ENCODE data around the gene GNB1L. TPM values are rescaled to one million over a fixed set of nuclear protein-coding genes. Genes with fewer than 3 reads are reported as not detected.

The GNB1L gene
- total RNA-seq, 2 donors from 2014 or later = 2.6 to 4.7 TPM

DNA sequence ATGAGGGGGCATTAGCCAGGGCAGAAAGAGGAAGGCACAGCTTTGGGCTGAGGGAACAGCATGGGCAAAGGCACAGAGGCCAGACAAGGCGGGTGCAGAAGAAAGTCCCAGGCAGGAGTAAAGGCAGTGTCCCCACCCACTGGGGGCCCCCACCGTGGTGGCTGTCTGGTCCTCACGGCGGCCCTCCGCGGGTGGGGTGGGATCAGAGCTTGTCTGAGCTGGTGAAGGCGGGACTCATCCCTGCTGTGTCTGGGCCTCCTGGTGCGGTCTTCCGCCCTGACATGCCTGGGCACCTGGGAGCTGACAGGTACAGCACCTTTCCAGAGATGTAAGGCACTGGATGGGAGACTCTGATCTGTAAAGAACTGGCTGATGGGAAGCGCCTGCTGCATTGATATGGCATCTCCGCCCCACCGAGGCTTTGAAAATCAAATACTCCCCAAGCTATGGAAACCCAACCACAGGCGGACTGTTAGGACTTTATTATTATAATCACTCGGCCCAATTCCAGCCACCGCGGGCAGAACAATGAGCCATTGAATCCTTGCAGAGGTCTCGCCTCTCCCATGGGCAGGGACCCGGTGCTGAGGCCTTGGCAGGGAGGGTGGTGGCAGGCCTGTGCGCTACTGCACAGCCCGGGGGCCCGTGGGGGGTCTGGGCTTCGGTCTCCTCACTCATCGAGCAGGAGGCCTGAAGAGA is 14.2 kb upstream of the GNB1L start:
- DNase-seq (ENCODE audit: low spot score) = no peak
- TF ChIP-seq, protein P1, sequence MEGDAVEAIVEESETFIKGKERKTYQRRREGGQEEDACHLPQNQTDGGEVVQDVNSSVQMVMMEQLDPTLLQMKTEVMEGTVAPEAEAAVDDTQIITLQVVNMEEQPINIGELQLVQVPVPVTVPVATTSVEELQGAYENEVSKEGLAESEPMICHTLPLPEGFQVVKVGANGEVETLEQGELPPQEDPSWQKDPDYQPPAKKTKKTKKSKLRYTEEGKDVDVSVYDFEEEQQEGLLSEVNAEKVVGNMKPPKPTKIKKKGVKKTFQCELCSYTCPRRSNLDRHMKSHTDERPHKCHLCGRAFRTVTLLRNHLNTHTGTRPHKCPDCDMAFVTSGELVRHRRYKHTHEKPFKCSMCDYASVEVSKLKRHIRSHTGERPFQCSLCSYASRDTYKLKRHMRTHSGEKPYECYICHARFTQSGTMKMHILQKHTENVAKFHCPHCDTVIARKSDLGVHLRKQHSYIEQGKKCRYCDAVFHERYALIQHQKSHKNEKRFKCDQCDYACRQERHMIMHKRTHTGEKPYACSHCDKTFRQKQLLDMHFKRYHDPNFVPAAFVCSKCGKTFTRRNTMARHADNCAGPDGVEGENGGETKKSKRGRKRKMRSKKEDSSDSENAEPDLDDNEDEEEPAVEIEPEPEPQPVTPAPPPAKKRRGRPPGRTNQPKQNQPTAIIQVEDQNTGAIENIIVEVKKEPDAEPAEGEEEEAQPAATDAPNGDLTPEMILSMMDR (IDR thresholded peaks at IDR 0.05) = no peak
- H3K4me3 ChIP-seq = no peak overlapping the region
- H3K9me3 ChIP-seq = no peaks in the 10 kb centered on the region
- H3K36me3 ChIP-seq = no peaks in the 10 kb centered on the region
- no peak overlapping the region for H3K27ac ChIP-seq
- H3K27me3 ChIP-seq = no peaks in the 10 kb centered on the region
- peaks cover 0 to 4% of the 10 kb centered on the region in 2 donors for H3K4me1 ChIP-seq

DNA sequence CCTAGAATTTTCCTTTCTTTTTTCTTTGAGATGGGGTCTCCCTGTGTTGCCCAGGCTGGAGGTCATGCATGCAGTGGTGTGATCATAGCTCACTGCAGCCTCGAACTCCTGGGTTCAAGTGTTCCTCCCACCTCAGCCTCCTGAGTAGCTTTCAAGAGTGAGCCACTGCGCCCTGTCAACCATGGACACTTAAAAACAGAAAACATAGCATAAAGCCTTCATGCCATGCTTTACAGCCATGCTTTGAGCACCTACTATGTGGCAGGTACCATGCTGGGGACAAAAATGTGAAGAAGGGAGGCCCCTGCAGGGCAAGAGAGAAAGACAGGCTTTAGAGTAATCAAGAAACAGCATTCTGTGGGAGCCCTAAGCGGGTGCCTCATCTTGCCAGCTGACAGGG is 13.7 kb upstream of the GNB1L start:
- no peaks in the 10 kb centered on the region for H3K36me3 ChIP-seq
- no peak overlapping the region for H3K4me3 ChIP-seq
- H3K9me3 ChIP-seq = no peaks in the 10 kb centered on the region
- no peaks in the 10 kb centered on the region for H3K4me1 ChIP-seq
- TF ChIP-seq, protein P1 (IDR thresholded peaks at IDR 0.05) = no peak
- H3K27ac ChIP-seq = no peak overlapping the region
- no peak for DNase-seq (ENCODE audit: low spot score)
- no peaks in the 10 kb centered on the region for H3K27me3 ChIP-seq

DNA sequence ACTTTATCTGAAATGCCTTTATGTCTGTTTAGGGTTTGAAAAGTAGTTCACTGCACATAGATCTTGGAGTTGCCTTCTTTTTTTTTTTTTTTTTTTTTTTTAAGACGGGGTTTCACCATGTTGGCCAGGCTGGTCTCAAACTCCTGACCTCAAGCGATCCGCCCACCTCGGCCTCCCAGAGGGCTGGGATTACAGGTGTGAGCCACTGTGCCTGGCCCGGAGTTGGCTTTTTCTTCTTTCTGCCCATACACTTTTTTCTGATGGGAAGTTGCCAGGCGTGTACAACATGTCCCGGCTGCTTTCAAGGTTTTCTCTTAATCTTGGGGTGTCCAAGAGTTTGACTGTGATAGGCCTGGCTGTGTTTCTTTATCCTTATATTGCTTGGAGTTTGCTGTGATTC is 12.9 kb upstream of the GNB1L start:
- Histone ChIP-seq H3K4me1 (no peaks in the 10 kb centered on the region), H3K36me3 (no peaks in the 10 kb centered on the region), H3K27me3 (no peaks in the 10 kb centered on the region), H3K9me3 (no peaks in the 10 kb centered on the region), H3K27ac (no peak overlapping the region), H3K4me3 (no peak overlapping the region)
- TF ChIP-seq, protein P1 (IDR thresholded peaks at IDR 0.05) = no peak
- DNase-seq (ENCODE audit: low spot score) = no peak

DNA sequence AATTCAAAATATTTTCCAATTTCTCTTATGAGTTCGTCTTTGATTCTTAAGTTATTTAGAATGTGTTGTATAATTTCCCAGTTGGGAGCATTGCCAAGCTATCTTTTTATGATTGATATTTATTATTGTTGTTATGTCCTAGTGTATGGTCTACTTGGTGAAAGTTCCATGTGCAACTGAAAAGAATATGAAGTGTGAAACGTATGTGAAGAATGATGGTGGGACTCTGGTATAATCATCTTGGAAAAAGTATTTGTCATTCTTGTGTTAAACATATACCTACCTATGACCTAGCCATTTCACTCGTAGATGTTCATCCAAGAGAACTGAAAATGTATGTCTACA is 12.0 kb upstream of the GNB1L start:
- no peak for DNase-seq (ENCODE audit: low spot score)
- H3K36me3 ChIP-seq = no peaks in the 10 kb centered on the region
- H3K9me3 ChIP-seq = no peaks in the 10 kb centered on the region
- H3K4me3 ChIP-seq = no peak overlapping the region
- H3K4me1 ChIP-seq = no peaks in the 10 kb centered on the region
- TF ChIP-seq, protein P1 (IDR thresholded peaks at IDR 0.05) = no peak
- no peaks in the 10 kb centered on the region for H3K27me3 ChIP-seq
- no peak overlapping the region for H3K27ac ChIP-seq

DNA sequence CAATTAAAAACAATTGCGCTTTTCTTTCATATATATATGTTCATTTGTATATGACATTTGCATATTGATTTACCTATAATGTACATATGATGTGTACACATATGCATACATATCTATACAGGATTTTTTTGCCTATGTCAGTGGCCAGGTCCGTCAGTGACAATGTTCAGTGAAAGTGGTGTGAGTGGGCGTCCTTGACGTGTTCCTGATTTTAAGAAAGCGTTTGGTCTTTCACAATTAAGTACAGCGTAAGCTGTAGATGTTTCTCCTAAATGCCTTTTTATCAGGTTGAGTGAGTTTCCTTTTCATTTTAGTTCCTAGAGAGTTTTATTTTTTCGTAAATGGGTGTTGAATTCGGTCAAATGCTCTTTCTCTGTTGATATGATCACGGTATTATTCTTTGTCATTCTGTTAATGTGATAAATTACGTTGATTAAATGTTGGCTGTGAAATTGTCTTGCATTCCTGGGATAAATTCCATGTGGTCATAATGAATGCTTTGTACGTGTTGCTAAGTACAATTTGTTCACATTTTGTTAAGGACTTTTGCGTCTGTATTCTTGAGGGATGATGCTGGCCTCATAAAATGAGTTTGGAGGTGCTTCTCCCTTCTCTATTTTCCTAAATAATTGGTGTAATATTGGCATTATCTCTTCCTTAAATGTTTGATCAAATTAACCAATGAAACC is 10.6 kb upstream of the GNB1L start:
- Histone ChIP-seq H3K4me3 (no peak overlapping the region), H3K4me1 (no peaks in the 10 kb centered on the region), H3K36me3 (no peaks in the 10 kb centered on the region), H3K27me3 (no peaks in the 10 kb centered on the region), H3K9me3 (no peaks in the 10 kb centered on the region), H3K27ac (no peak overlapping the region)
- TF ChIP-seq, protein P1 (IDR thresholded peaks at IDR 0.05) = no peak
- DNase-seq (ENCODE audit: low spot score) = no peak

Data from right atrium auricular region (tissue), 2 donors.